ENCODE results near the gene ABL2.

DNA sequence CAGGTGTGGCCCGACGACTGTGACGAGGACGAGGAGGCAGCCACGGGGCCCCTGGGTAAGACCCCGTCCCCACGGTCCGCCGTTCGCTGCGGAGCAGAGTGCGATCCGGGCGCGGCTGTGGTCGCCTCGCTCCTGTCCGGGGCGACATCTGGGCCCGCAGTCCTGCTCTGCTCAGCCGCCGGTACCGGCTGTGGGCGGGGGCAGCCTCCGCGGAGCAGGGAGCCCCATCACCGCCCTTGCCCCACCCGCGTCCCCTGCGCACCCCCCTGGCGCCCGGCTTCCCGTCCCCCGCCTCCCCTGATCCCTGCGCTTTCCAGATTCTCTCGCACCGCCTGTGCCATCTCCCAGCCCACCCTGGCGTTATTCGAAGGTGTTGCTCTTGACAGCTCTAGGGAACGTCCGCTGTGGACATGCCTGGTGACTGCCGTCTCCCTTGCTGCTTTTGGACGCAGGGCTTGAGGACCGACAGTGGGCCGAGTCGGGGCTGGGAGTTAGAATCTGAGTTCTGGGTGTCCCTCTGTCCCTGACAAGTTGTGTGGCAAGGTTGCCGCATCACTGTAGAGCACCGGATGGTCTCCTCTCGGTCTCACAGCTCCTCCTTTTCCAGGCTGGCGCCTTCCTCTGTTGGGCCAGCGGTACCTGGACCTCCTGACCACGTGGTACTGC, 147.0 kb downstream of the ABL2 start:
- TF ChIP-seq, protein P1, sequence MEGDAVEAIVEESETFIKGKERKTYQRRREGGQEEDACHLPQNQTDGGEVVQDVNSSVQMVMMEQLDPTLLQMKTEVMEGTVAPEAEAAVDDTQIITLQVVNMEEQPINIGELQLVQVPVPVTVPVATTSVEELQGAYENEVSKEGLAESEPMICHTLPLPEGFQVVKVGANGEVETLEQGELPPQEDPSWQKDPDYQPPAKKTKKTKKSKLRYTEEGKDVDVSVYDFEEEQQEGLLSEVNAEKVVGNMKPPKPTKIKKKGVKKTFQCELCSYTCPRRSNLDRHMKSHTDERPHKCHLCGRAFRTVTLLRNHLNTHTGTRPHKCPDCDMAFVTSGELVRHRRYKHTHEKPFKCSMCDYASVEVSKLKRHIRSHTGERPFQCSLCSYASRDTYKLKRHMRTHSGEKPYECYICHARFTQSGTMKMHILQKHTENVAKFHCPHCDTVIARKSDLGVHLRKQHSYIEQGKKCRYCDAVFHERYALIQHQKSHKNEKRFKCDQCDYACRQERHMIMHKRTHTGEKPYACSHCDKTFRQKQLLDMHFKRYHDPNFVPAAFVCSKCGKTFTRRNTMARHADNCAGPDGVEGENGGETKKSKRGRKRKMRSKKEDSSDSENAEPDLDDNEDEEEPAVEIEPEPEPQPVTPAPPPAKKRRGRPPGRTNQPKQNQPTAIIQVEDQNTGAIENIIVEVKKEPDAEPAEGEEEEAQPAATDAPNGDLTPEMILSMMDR (IDR thresholded peaks at IDR 0.05): no peak
- no peak for TF ChIP-seq POLR2AphosphoS5 (IDR thresholded peaks at IDR 0.05; ENCODE audit: low read depth, low read length)

Measured in Panc1 (cell line).